NCI-H446 treated with DMSO at 0.1 percent for 48 hours (cell line): Measurements from ENCODE around the gene ARHGAP33.
A peak's percentile ranks its signal among the peaks of the same experiment; 100 is the strongest.
"Not testable (repeated sequence)": the region's sequence is repeated elsewhere in the genome, so short reads cannot be mapped to it uniquely, and the experiment has no call there.

ENCODE experiments used
- DNase-seq: peaks from one replicate; lab custom pipeline; 2025; lab: John Stamatoyannopoulos, UW

Gene ARHGAP33

DNA sequence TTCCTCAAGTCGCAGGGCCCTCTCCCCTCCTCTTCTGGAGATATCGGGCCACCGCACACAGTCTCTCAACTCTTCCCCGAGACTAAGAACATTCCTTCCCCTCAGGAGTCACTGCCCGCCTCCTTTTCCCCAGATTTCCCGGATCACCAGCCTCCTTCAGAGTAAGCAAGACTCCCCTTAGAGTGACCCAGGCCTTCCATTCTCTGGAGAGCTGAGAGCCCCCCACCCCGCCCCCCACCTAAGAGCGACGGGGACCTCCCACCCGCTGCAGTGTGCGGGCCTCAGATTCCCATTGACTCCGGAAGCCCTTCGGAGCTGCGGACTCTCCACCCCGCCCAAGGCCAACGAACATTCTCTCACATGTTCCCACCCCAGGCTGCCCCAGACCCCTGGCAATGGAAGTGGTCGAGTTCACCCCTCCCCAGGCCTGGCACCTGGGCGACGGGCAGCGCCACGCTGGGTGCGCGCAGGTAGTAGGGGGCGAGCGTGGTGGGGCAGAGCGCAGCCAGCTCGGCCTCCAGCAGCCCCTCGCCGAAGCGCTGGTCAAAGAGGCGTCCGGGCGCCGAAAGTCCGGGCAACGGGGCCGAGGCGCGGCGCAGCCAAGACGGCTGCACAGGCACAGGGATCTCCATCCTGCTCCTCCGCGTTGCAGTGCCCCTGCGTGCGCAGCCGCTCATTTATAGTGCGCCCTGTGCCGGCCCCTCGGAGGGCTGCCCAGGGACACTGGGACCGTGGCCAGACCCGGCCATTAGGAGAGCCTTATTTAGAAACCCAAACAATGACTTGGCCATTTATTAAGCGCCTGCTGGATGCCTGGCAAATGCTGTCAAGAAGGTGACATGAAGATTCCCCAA is 18.8 kb upstream of the ARHGAP33 start, which contains the start of gene HSPB6:
Gene HSPB6 (minus strand): TSS at position 653 of the 854 bp plus-strand sequence. CDS start 21 bp downstream, at position 632.
- no peak for DNase-seq

DNA sequence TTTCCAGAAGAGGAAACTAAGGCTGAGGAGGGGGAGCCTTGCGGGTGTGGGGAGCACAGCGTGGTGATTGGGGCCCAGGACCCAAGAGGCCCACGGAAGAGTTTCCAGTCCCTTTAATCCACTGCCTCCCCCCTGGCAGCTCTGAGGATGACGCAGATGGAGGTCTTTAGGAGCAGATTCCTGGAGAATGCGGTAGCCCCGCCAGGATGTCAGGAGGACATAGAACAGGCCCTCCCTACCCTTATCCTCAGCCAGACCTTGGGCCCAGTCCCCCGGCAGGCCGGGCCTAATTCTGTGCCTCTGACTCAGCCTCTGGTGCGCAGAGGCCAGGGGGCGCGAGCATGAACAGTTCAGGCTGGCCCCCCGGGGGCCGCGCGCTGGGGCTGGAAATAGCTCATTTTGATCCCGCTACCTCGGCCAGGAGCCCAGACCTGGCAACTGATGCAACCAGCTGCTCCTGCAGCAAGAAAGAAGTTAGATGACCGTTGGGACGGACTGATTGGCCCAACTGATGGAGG is 18.1 kb upstream of the ARHGAP33 start:
- peak; percentile 97 for DNase-seq

DNA sequence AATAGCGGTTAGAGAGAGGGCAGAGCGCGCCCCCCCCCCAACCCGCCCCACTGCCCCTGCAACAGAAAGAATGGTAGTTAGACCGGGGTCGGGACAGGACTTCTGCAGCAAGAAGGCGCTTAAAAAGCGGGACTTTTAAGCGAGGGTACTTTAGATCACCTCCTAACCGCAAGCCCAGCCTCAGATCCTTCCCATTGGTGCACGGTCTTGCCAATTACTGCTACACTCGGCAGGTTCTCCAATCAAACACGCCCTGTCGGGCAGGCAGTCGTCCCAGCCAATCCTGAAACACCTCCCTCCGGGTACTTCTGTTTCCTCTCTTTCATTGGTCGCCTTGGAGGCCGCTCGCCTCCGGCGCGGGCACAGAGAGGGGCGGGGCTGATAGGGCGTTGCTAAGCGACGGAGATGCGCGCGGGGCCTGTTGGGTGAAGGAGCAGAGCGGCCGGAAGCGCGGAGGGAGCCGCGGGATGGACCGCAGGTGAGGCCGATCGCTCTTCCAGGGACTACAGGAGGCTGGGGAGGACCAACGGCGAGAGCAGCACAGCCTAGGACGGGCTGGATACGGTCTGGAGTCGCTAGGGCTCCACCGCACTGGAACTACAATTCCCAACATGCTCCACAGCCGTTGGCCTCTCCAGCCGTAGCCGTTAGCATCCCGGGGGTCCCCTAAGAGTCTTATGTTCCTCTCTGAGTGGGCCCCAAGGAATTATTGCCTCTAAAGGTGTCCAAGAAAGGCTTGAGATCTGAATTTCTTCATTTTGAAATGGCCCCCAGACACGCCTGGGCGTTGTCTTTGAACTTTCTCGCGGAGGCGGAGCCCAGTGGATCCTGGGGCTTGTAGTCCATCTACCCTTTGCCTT is 17.4 kb upstream of the ARHGAP33 start, which contains the start of gene PROSER3:
Gene PROSER3 (plus strand): TSS at position 428 of the 860 bp plus-strand sequence. CDS start 40 bp downstream, at position 468.
- DNase-seq = peak; percentile 99

DNA sequence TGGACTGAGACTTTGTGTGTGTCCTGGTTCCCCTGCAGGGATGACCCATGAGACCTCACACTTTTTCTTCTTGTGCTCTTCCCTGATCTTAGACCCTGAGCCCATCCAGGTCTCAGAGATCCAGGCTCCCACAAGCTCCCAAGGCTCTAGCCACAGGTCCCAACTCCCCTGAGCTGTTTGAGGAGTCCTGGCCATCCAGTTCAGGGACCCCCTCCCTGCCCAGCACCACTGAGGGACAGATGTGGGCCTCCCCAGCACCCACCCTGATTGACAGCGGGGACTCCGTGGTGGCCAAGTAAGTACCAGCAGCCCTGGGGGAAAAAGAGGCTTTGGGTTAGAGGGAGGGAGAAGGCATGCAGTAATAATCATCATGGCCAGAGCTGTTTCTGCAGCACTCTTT is 15.7 kb upstream of the ARHGAP33 start:
- DNase-seq = no peak

DNA sequence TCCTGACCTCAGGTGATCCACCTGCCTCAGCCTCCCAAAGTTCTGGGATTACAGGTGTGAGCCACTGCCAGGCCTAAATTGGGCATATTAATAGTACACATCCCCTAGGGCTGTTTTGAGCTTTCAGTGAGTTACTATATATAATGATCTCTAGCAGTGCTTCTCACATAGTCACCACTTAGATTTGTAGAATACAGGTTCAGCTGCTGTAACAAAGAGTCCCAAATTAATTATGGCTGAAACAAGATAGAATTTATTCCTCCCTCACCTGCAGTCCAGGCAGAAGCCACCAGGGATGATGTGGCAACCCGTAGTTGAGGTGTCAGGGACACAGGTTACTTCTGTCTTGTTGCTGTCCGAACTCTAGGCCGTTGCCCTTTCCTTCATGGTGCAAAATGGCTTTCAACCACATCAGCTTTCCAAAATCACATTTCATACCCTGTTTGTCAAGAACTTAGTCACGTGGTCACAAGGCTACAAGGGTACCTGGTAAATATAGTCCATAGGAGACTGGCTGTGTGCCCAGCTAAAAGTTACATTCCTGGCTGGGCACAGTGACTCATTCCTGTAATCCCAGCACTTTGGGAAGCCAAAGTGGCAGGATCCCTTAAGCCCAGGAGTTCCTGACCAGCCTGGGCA is 14.5 kb upstream of the ARHGAP33 start:
- DNase-seq = no peak

DNA sequence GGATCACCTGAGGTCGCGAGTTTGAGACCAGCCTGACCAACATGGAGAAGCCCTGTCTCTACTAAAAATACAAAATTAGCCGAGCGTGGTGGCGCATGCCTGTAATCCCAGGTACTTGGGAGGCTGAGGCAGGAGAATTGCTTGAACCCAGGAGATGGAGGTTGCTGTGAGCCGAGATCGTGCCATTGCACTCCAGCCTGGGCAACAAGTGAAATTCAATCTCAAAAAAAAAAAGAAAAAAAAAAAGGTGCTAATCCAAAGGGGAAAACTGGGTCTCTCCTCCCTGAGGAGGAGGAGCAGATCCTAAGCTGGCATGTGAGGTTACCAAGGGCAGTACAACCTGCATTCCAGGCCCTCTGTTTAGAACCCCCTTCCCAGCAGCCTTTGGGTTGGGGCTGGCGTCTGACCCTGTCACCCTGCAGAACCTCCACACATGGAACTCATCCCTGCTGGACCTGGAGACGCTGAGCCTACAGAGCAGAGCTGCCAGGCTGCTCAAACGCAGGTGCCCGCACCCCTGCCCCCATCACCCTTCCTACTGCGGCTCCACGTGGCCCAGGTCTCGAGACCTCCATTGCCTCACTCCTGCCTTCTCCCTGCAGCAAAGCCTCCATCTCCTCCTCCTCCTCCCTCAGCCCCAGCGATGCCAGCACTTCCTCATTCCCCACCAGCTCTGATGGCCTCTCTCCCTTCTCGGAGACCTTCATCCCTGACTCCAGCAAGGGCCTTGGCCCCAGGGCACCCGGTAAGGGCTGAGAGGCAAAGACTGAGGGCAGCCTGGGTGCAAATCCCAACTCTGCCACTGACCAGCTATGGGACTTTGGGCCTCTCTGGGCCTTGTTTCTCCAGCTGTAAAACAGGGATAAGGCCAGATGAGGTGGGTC is 10.7 kb upstream of the ARHGAP33 start:
- no peak for DNase-seq

DNA sequence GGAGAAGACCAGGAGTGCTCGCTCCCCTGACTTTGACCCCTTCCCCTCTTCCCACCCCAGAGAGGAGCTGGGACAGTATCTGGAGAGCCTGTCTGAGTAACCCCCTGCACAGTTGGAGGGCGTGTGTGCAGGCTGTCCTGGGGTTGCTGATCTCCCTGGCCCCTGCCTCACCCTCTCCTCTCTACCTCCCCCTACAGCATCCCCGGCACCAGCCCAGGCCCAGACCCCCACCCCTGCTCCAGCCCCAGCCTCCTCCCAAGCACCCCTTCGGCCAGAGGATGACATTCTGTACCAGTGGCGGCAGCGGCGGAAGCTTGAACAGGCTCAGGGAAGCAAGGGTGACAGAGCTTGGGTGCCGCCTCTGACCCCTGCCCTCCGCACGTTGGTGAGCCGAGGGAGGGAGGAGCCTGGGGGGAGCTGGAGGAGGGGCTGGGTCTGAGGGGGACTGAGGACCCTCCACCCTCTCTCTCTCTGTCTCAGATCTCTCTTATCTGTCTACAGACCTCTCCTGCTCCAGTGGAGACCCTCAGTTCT is 8.7 kb upstream of the ARHGAP33 start:
- no peak for DNase-seq

DNA sequence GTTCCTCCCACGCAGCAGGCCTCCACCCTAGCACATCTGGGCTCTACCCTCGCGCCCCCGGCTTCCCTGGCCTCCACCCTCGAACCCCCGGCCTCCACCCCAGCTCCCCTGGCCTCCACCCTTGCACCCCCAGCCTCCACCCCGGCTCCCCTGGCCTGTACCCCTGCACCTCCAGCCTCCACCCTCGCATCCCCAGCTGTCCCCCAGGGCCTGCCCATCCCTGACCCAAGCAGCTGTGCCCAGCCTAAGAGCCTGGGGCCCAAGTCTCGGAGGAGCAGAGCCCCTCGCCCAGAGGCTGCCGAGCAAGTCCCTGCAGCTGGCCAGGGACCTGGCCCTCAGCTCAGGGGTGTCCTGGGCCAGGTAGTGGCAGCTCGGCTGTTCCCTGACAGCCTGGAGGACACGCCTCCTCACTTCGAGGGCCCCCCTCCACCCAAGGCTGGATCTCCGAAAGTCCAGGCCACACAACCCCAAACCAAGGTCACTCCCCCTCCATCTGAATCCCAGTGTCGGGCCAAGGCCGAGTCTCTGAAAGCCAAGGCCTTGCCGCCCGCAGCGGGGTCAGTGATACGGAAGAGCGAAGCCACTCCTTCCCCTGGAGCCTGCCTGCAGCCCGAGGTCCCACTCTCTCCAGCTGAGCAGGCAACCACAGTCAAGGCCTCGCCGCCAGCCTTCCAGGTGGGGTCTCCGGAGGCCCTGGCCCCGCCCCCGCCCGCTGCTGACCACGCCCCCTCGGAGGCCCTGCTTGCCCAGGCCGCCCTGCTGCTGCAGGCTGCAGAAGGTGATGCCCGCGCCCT is 7.9 kb upstream of the ARHGAP33 start:
- DNase-seq = no peak

DNA sequence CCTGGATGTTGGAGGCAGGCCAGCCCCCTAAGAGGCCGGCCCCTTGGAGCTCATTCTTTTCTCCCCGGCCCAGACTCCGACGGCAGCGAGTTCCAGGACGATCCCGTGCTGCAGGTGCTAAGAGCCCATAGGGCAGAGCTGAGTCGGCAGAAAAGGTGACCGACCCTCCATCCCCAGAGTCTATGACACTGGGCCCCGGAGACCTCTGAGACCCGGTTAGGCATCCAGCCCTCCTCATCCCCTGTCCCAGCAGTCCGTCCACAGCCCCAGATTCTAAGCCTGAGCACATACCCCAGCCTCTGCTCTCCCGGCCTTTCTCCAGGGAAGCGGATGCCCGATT is 7.3 kb upstream of the ARHGAP33 start:
- DNase-seq = no peak

DNA sequence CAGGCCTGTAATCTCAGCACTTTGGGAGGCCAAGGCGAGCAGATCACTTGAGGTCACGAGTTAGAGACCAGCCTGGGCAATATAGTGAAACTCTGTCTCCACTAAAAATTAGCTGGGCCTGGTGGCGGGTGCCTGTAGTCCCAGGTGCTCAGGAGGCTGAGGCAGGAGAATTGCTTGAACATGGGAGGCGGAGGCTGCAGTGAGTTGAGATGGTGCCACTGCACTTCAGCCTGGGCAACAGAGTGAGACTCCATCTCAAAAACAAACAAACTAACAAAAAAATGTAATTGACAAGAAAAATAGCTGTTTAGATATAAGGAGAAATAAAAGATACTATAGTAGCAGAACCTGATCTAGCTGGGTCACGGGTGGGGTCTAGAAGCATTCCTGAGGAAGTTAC is 3.0 kb upstream of the ARHGAP33 start:
- not testable (repeated sequence) for DNase-seq

DNA sequence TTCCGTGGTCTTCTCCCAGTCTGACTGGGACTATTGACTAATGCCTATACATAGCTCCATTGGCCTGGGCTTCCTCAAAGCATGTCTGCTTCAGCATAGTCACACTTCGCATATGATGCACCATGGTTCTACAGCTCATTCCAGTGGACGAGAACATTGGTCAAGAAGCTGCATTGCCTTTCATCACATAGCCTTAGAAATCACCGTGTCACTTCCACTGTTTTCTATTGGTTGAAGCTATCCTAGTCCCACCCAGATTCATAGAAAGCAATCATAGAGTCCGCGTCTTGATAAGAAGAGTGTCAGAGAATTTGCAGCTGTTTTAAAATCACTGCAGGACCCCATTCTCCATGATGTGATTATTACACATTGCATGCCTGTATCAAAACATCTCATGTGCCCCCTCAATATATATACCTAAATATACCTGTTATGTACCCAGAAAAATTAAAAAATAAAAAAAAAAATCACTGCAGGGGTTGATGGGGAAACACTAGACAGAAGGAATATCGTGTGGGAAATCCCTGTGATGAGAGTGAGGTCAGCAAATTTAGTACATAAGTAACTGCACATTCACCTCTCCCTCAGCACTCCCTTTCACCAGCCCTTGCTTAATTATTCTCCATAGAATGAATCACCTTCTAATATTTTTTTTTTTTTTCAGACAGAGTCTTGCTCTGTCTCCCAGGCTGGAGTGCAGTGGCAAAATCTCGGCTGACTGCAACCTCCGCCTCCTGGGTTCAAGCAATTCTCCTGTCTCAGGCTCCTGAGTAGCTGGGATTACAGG is 2.2 kb upstream of the ARHGAP33 start:
- DNase-seq = no peak

DNA sequence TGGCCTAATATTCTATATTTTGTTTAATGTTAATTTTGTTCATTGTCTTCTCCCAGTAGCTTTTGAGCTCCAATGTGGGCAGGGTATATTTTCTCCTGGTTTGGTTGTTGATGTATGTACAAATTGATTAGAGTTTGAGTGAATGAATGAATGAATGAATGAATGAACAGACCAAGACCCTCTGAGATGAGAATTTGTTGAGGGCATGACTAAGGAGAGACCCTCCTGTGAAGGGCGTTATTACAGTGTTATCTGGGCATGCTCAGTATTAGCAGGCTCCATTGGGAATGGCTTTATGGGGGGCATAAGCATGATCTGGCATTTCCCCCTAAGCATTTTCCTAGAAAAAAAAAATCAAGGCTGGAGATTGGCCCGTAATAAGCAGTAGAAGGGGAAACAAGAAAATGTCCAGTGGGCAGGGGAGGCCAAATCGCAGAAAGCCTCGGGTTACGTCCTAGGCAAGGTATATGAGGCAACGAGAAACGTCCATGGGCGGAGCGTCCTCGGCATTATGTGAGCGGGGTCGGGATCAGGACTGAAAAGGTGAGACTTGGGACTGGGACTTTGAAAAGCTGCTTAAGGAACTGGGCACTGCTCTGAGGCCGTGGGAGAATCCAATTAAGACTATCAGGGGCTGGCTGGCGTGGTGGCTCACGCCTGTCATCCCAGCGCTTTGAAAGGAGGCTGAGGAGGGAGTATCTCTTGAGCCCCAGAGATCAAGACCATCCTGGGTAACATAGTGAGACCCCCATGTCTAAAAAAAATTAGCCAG is 904 bp upstream of the ARHGAP33 start:
- DNase-seq = no peak

DNA sequence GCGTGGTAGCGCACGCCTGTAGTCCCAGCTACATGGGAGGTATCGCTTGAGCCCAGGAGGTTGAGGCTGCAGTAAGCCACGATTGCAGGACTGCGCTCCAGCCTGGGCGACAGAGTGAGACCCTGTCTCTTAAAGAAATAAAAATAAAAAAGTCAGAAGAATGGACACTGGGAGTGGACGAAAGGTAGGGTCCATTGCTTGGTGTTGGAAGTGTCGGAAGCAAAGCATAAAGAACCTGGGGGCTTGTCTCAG is 392 bp upstream of the ARHGAP33 start:
- no peak for DNase-seq

DNA sequence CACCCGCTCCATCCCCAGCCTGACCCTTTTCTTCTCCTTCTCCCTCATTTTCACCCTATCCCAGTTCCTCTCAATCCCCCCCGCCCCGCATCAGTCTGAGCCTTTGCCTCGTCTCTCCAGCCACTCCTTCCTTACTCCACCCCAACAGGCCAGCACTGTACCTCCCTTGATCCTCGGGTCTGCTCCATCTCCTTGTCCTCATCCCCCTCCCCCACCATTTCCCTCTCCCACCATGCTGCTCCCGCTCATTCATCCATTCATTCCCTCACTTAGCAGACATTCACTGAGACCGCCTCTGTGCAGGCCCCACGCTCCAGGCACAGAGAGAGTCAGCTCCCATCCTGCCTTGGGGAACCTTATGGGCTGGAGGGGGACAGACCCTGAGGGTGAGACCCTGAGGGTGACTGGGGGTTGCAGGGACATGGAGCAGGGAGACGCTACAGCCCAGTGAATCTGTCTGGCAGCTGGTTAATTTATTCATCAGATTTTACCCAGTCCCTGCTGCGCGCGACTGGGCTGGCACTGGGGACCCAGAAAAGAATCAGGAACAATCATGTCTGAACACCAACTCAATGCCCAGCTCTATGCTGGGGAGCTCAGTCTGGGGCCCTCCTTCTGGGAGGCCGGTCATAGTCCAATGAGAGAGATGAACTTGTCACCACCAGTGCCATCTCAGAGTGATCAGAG is 881 bp downstream of the ARHGAP33 start:
- no peak for DNase-seq

DNA sequence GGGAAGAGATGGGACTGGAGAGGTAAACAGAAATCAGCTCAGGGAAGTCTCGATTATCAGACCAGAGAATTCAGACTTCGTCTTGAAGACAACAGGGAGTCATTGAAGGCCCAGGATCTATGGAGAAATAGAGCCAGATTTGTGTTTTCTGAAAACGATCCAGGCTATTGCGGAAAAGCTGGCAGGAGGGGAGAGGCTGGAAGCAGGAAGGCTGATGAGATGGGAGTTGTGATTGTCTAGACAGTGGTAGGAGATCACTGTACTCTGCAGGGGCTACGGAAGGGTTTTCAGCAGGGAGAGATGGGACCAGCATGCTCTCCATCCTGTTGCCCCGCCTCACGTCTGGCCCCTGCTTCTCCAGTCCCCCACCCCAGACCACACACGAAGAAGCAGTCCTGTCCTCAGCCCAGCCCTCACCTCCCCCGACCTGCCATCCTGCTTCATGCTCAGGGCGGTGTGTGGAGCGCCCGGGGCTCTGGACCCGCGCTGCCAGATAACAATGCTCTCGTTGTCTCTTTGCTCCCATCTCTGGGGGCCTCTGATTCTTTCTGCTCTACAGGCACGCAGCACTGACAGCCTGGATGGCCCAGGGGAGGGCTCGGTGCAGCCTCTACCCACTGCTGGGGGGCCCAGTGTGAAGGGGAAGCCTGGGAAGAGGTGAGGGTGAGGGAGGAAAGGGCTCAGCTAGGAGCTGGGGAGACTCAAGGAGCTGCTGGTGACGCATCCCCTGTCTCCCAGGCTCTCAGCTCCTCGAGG is 1.9 kb downstream of the ARHGAP33 start:
- DNase-seq = no peak

DNA sequence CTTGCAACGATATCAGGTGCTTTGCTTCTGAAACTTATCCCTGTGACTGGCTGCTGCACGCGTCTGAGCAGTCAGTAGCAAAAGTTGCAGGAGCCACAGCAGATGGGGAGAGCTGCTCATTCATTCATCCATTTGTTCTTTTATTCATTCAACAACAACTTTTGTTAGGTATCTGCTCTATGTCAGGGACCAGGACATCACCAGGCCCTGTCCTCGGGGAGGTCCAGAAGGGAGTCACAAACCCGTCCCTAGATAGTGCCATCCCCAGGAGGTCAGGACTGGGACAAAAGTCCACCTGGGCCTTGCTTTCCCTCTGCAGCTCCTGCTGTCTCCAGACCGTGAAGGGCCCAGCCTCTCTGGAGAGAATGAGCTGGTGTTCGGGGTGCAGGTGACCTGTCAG is 2.6 kb downstream of the ARHGAP33 start:
- DNase-seq = no peak

DNA sequence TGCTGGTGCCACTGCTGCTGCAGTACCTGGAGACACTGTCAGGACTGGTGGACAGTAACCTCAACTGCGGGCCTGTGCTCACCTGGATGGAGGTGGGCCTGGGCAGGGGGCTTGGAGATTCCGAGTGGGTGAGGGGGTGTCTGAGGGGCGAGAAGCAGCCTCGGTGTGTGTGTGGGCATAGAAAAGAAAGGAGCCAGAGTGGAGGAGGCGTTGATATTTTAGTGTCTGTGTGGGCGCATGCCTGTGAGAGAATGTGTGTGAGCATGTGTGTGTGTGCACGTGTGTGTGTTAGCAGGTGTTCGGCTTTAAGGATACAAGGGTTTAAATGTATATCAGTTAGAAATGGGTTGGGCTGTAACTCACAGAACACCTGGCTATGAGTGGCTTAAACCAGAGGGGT is 3.7 kb downstream of the ARHGAP33 start:
- no peak for DNase-seq

DNA sequence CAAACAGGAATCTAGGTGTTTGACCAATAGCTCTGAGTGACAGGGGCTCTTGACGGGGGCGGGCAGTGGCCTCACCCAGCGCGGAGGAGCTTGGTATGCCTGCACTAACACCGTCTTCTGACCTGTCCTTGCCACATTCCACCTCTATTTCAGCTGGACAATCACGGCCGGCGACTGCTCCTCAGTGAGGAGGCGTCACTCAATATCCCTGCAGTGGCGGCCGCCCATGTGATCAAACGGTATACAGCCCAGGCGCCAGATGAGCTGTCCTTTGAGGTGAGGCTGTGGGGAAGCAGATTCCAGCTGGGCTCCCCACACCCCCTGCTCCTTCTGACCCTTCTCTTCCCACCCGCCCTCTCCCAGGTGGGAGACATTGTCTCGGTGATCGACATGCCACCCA is 4.7 kb downstream of the ARHGAP33 start:
- no peak for DNase-seq
